ENCODE results near the gene ARTN.

The ARTN gene

GRCh38 chr1:43947874-43948437, 14.4 kb downstream of the ARTN start:
- DNase-seq, result no peak

GRCh38 chr1:43949678-43950077, 16.1 kb downstream of the ARTN start:
- no peak for DNase-seq

GRCh38 chr1:43951021-43951985, 17.7 kb downstream of the ARTN start:
- no peak for DNase-seq

- no peak for DNase-seq
These were observed 19.2 kb downstream of the ARTN start for GRCh38 chr1:43952731-43953346.

- no peak for DNase-seq
These were observed 19.8 kb downstream of the ARTN start for GRCh38 chr1:43953361-43953760.

- no peak for DNase-seq
These were observed 20.4 kb downstream of the ARTN start for GRCh38 chr1:43954036-43954435.

- no peak for DNase-seq
These were observed 22.6 kb downstream of the ARTN start for GRCh38 chr1:43956234-43956633.

- no peak for DNase-seq
These were observed 23.9 kb downstream of the ARTN start for GRCh38 chr1:43957407-43958040.

- no peak for DNase-seq
These were observed 25.0 kb downstream of the ARTN start for GRCh38 chr1:43958351-43959255.

- no peak for DNase-seq
These were observed 27.2 kb downstream of the ARTN start for GRCh38 chr1:43960798-43961197.

GRCh38 chr1:43961692-43962091, 28.1 kb downstream of the ARTN start:
- DNase-seq, result no peak

- DNase-seq, result no peak
These were observed 28.7 kb downstream of the ARTN start for GRCh38 chr1:43962324-43962723.

GRCh38 chr1:43963006-43963405, 29.4 kb downstream of the ARTN start:
- DNase-seq, result no peak

GRCh38 chr1:43963890-43964289, 30.3 kb downstream of the ARTN start:
- DNase-seq, result no peak

- no peak for DNase-seq
These were observed 31.7 kb downstream of the ARTN start for GRCh38 chr1:43965316-43965715.

- no peak for DNase-seq
These were observed 34.8 kb downstream of the ARTN start for GRCh38 chr1:43968348-43968948.

GRCh38 chr1:43969416-43969745, 35.8 kb downstream of the ARTN start:
- no peak for DNase-seq

- peak; percentile 95 for DNase-seq
These were observed 36.3 kb downstream of the ARTN start, which contains the start of gene DPH2 for GRCh38 chr1:43969746-43970466. DPH2 (plus strand) TSS chr1:43970010; CDS start chr1:43970176, 166 bp downstream.

GRCh38 chr1:43970502-43970901, 36.9 kb downstream of the ARTN start:
- no peak for DNase-seq

- DNase-seq, result no peak
These were observed 37.3 kb downstream of the ARTN start for GRCh38 chr1:43970911-43971310.

GRCh38 chr1:43971336-43971980, 37.9 kb downstream of the ARTN start:
- DNase-seq, result no peak

All from stimulated activated CD4-positive, alpha-beta T cell treated with anti-CD3 and anti-CD28 coated beads, Interleukin-4, amount 100 ng/mL, for 1 hour (primary cell).